CD4-positive, CD25-positive, alpha-beta regulatory T cell (primary cell): ENCODE results near the gene ARFGEF3. TPM values are rescaled to one million over a fixed set of nuclear protein-coding genes. Genes with fewer than 3 reads are reported as not detected.

Source experiments
- ATAC-seq, 2 donors: fragments of 150-1000 bp; cut with Tn5 transposase; one replicate each; pipeline ENCODE4 v1.10.0; 2021; ENCODE audit warnings: low read depth in 2 of 2, moderate number of reproducible peaks in 2 of 2, moderate library complexity in 1 of 2
- DNase-seq, 3 donors: peaks; one replicate each; pipeline versions ENCODE4 v3.0.0 to v3.0.0-alpha.2; 2012 to 2022; ENCODE audit warnings: mixed read lengths in 1 of 3
- H3K27ac ChIP-seq: one replicate; pipeline ENCODE4 v1.7.0; 2013; ENCODE audit warnings: mild to moderate bottlenecking, low read length; ENCODE audit not compliant: insufficient read depth, poor library complexity, severe bottlenecking
- H3K27me3 ChIP-seq: one replicate; pipeline ENCODE4 v1.7.0; 2013; ENCODE audit warnings: low read length; ENCODE audit not compliant: control insufficient read depth, insufficient read depth
- H3K36me3 ChIP-seq: one replicate; pipeline ENCODE4 v1.7.0; 2013; ENCODE audit warnings: mild to moderate bottlenecking, low read length, moderate library complexity; ENCODE audit not compliant: control insufficient read depth, insufficient read depth
- H3K4me1 ChIP-seq: 2 replicates; pipeline ENCODE4 v1.7.0; 2013; ENCODE audit warnings: mild to moderate bottlenecking, low read length; ENCODE audit not compliant: insufficient read depth, control insufficient read depth, poor library complexity, severe bottlenecking
- H3K4me3 ChIP-seq: one replicate; pipeline ENCODE4 v1.7.0; 2013; ENCODE audit warnings: low read depth, mild to moderate bottlenecking, low read length, moderate library complexity
- H3K9me3 ChIP-seq, 2 experiments: 1 replicate in 1 of 2; 2 replicates in 1 of 2; pipeline ENCODE4 v1.7.0; 2013; ENCODE audit warnings: low read length in 2 of 2, mild to moderate bottlenecking in 1 of 2, moderate library complexity in 1 of 2; ENCODE audit not compliant: control insufficient read depth in 2 of 2
- H3K27ac Mint-ChIP-seq, 3 donors: one replicate each; pipeline ENCODE4 v1.8.0; 2020 to 2022; ENCODE audit warnings: mild to moderate bottlenecking in 3 of 3, mixed read lengths in 3 of 3, moderate library complexity in 2 of 3
- H3K27me3 Mint-ChIP-seq: one replicate; pipeline ENCODE4 v1.8.0; 2022; ENCODE audit warnings: mild to moderate bottlenecking, mixed read lengths
- H3K36me3 Mint-ChIP-seq: one replicate; pipeline ENCODE4 v1.8.0; 2020; ENCODE audit warnings: mixed read lengths
- H3K4me1 Mint-ChIP-seq, 4 donors: one replicate each; pipeline ENCODE4 v1.8.0; 2020 to 2022; ENCODE audit warnings: mixed read lengths in 4 of 4, mild to moderate bottlenecking in 1 of 4
- H3K4me3 Mint-ChIP-seq, 4 donors: one replicate each; pipeline ENCODE4 v1.8.0; 2020 to 2022; ENCODE audit warnings: mild to moderate bottlenecking in 4 of 4, mixed read lengths in 4 of 4, moderate library complexity in 3 of 4
- H3K9me3 Mint-ChIP-seq, 7 donors: one replicate each; pipeline ENCODE4 v1.8.0; 2020 to 2022; ENCODE audit warnings: mixed read lengths in 7 of 7, mild to moderate bottlenecking in 3 of 7, moderate library complexity in 2 of 7
- polyA plus RNA-seq, 4 donors: library from polyadenylated mRNA; unstranded; fragments of 300-500 nt; fragmentation: Illumina TruSeq; gene quantifications; one replicate each; pipeline ENCODE4 v1.2.3, GENCODE V29; 2021
- total RNA-seq: library from RNA; stranded (reverse); gene quantifications from one replicate; pipeline ENCODE4 v1.2.3, GENCODE V29; 2022

The ARFGEF3 gene
- total and polyA plus RNA-seq, 5 donors from 2014 or later, result not detected

DNA sequence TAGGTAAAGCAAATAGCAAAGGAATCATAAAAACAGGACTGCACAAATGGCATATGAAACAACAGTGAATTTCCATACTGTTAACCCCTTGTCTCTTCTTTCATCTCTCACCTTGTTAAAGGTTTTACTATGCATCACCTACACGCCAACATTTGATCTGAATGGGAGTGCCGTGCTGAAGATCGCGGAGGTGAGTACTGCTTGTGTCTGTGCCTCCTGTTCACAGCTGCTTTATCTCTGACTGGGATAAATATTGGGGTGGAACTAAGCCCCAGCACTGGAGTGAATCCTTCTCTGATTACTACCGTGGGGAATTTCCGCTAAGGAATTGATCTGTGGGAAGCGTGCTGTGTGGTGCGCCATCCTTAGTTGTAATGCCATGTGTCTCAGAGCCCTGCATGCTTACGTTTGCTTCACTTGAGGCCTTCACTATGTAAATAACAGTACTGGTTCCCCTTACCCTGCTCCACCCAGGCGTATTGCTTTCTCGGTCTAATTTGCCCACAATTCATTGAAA, 68.0 kb downstream of the ARFGEF3 start:
- ATAC-seq (no peak), DNase-seq (no peak)
- Mint-ChIP-seq H3K9me3 (peaks cover 0 to 5% (median 0%) of the 10 kb centered on the region in 7 donors), H3K27me3 (peaks cover 17% of the 10 kb centered on the region), H3K36me3 (no peaks in the 10 kb centered on the region), H3K4me3 (no peak overlapping the region), H3K4me1 (no peaks in the 10 kb centered on the region), H3K27ac (no peak overlapping the region)
- no peak overlapping the region for H3K4me3 ChIP-seq
- H3K36me3 ChIP-seq, result no peaks in the 10 kb centered on the region
- no peaks in the 10 kb centered on the region for H3K4me1 ChIP-seq
- no peak overlapping the region for H3K27ac ChIP-seq
- peaks cover 4% of the 10 kb centered on the region for H3K27me3 ChIP-seq
- H3K9me3 ChIP-seq, result no peaks in the 10 kb centered on the region

DNA sequence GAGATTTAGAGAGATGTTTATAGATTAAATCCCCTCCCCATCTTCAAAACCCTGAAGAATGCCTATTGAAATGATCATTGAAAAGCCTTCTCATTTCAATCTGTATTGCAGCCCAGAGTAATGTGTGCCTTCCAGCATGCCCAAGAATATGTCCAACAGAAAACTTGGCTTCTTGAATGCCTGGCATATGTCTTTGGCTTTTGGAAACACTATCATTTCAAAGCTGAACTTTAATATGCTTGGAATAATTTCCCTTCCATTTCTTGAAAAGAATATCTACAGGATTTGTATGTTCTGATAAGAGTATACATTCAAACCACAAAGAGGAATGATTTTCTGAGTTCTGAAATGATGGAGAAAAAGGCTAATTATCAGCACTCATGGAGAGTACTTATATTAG, 68.5 kb downstream of the ARFGEF3 start:
- no peak overlapping the region for H3K27ac Mint-ChIP-seq
- no peak for ATAC-seq
- peaks cover 17% of the 10 kb centered on the region for H3K27me3 Mint-ChIP-seq

DNA sequence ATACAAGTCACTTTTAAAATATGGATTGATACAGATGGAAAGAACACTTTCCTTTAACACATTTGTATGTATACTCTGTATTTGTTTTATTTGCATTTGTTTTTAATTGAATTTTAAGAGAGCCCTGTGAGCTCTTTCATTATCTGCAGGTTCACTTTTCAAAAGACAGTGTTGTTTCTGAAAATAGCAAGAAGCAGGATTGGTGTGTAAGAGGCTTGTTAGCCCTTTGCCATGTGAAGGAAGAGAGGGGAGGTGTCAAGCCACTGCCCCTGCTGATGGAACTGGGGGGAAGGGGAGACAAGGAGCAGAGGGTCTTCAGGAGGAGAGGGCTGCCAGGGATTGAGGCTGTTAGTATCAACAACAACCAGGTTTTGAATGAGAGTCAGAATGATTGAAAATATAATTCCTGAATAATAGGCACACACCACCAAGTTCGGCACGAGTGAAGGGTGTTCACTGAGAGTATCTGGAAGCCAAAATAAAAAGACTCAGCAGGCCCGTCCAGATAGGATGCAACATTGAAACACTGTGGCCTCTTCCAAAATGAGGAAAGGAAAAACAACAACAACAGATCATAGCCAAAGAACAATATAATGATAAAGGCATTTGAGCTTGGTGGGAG, 69.1 kb downstream of the ARFGEF3 start:
- no peak for ATAC-seq
- no peak overlapping the region for H3K4me3 Mint-ChIP-seq
- H3K9me3 Mint-ChIP-seq, result peaks cover 0 to 5% (median 0%) of the 10 kb centered on the region in 7 donors

More for the DNA sequence above, 68.5 kb downstream of the ARFGEF3 start:
- Histone ChIP-seq H3K4me3 (no peak overlapping the region), H3K9me3 (no peaks in the 10 kb centered on the region), H3K27ac (no peak overlapping the region), H3K36me3 (no peaks in the 10 kb centered on the region), H3K4me1 (no peaks in the 10 kb centered on the region), H3K27me3 (no peaks in the 10 kb centered on the region)
- Mint-ChIP-seq H3K9me3 (peaks cover 0 to 5% (median 0%) of the 10 kb centered on the region in 7 donors), H3K4me3 (no peak overlapping the region), H3K4me1 (no peaks in the 10 kb centered on the region), H3K36me3 (no peaks in the 10 kb centered on the region)
- no peak for DNase-seq

DNA sequence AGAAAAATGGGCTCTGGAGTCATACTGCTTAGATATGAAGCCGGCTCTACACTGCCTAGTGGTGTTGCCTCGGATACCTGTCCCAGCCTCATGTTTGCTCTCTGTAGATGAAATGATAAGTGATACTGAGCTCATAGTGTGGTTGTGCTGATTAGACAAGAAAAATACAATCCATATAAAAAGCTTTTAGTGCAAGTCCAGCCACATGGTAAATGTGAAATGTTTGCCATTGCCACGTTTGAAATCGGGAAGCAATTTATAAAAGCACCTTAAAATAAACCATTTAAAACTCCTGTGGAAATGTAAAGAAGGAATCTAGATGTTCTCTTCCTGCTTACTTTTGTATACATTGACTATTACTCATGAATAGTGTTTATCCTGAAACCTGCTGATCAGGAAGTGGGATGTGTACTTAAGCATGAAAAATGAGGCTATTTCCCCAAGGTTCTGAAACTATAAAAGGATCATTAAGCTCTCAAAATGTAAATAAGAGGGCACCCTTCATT, 69.7 kb downstream of the ARFGEF3 start:
- Mint-ChIP-seq H3K4me3 (no peak overlapping the region), H3K27ac (no peak overlapping the region), H3K4me1 (no peaks in the 10 kb centered on the region), H3K9me3 (peaks cover 0 to 5% (median 0%) of the 10 kb centered on the region in 7 donors), H3K27me3 (peaks cover 17% of the 10 kb centered on the region), H3K36me3 (no peaks in the 10 kb centered on the region)
- Histone ChIP-seq H3K4me1 (no peaks in the 10 kb centered on the region), H3K36me3 (no peaks in the 10 kb centered on the region), H3K27ac (no peak overlapping the region), H3K4me3 (no peak overlapping the region), H3K27me3 (no peaks in the 10 kb centered on the region), H3K9me3 (no peaks in the 10 kb centered on the region)
- ATAC-seq (no peak), DNase-seq (no peak)

More for the DNA sequence above, 69.1 kb downstream of the ARFGEF3 start:
- Mint-ChIP-seq H3K27ac (no peak overlapping the region), H3K36me3 (no peaks in the 10 kb centered on the region), H3K4me1 (no peaks in the 10 kb centered on the region), H3K27me3 (peaks cover 17% of the 10 kb centered on the region)
- H3K36me3 ChIP-seq, result no peaks in the 10 kb centered on the region
- no peaks in the 10 kb centered on the region for H3K4me1 ChIP-seq
- no peaks in the 10 kb centered on the region for H3K9me3 ChIP-seq
- H3K27ac ChIP-seq, result no peak overlapping the region
- H3K27me3 ChIP-seq, result no peaks in the 10 kb centered on the region
- H3K4me3 ChIP-seq, result no peak overlapping the region
- DNase-seq, result no peak

DNA sequence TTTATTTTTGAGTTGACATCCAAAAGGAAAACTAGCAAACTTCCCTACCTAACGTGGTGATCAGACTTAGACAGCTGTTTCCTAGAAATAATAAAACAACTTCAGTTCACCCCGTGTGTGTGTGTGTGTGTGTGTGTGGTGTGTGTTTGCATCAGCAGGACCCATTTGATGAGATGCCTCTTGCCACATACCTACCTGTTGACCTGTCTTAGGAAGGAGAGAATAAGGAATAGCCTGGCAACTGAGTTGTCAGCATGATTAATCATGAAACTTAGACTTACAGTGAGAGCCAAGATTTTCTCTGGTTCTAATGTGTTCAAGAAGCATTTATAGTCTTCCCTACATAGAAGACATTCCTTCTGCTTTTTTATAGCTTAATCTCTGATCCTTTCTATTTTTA, 72.6 kb downstream of the ARFGEF3 start:
- H3K4me1 ChIP-seq, result no peaks in the 10 kb centered on the region
- no peak overlapping the region for H3K4me3 ChIP-seq
- Mint-ChIP-seq H3K27ac (no peak overlapping the region), H3K4me3 (no peak overlapping the region), H3K36me3 (no peaks in the 10 kb centered on the region), H3K9me3 (peaks cover 0 to 2% (median 0%) of the 10 kb centered on the region in 7 donors), H3K27me3 (peaks cover 17% of the 10 kb centered on the region), H3K4me1 (no peaks in the 10 kb centered on the region)
- ATAC-seq (no peak), DNase-seq (no peak)
- no peaks in the 10 kb centered on the region for H3K27me3 ChIP-seq
- H3K27ac ChIP-seq, result no peak overlapping the region
- H3K36me3 ChIP-seq, result no peaks in the 10 kb centered on the region
- H3K9me3 ChIP-seq, result no peaks in the 10 kb centered on the region

DNA sequence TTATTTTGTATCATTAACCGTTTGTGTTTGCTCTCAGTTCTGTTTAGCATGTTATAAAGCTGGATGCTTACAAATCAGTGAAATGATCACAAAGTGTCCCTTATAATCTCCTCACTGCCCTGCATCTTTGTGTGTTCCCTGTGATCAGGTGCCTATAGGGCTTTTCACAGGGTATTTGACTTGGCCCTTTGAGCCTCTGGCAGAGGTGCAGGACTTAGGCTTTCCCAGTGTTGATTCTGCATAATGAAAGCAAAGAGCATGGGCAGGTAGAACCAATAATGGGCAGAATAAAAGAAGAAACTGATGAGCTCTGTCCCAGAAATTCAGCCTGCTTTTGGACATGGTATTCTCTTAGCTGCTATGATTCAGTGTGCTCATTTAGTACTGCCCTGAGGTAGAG, 73.5 kb downstream of the ARFGEF3 start:
- ATAC-seq, result no peak
- Mint-ChIP-seq H3K9me3 (no peaks in the 10 kb centered on the region), H3K4me1 (no peaks in the 10 kb centered on the region)

DNA sequence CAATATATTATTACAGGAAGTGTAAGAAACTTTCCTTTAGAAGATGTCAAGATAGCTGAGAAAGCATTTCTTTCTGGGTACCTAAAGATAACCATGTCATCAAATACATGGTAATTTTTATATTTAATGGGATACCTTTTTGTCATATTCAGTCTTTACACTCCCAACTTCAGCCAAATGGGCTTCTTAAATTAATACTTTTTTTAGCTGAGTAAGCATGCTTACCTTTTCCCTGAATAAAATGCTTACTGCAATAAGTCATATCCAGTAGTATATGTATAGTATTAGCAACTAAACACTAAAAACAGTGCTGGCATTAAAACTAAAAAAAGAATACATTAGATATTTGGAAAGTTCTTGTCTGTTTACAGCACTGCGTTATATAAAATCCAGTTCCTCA, 74.0 kb downstream of the ARFGEF3 start:
- no peaks in the 10 kb centered on the region for H3K36me3 ChIP-seq
- H3K4me1 Mint-ChIP-seq, result no peaks in the 10 kb centered on the region
- no peaks in the 10 kb centered on the region for H3K9me3 Mint-ChIP-seq
- no peak overlapping the region for H3K27ac ChIP-seq
- H3K9me3 ChIP-seq, result no peaks in the 10 kb centered on the region
- DNase-seq, result no peak
- no peak for ATAC-seq
- H3K27ac Mint-ChIP-seq, result no peak overlapping the region
- peaks cover 15% of the 10 kb centered on the region for H3K27me3 Mint-ChIP-seq
- H3K36me3 Mint-ChIP-seq, result no peaks in the 10 kb centered on the region
- H3K27me3 ChIP-seq, result no peaks in the 10 kb centered on the region
- no peak overlapping the region for H3K4me3 ChIP-seq
- H3K4me1 ChIP-seq, result no peaks in the 10 kb centered on the region
- H3K4me3 Mint-ChIP-seq, result no peak overlapping the region

More for the DNA sequence above, 73.5 kb downstream of the ARFGEF3 start:
- Mint-ChIP-seq H3K4me3 (no peak overlapping the region), H3K36me3 (no peaks in the 10 kb centered on the region), H3K27ac (no peak overlapping the region), H3K27me3 (peaks cover 17% of the 10 kb centered on the region)
- H3K27ac ChIP-seq, result no peak overlapping the region
- no peaks in the 10 kb centered on the region for H3K9me3 ChIP-seq
- no peaks in the 10 kb centered on the region for H3K4me1 ChIP-seq
- H3K27me3 ChIP-seq, result no peaks in the 10 kb centered on the region
- H3K4me3 ChIP-seq, result no peak overlapping the region
- no peak for DNase-seq
- no peaks in the 10 kb centered on the region for H3K36me3 ChIP-seq

DNA sequence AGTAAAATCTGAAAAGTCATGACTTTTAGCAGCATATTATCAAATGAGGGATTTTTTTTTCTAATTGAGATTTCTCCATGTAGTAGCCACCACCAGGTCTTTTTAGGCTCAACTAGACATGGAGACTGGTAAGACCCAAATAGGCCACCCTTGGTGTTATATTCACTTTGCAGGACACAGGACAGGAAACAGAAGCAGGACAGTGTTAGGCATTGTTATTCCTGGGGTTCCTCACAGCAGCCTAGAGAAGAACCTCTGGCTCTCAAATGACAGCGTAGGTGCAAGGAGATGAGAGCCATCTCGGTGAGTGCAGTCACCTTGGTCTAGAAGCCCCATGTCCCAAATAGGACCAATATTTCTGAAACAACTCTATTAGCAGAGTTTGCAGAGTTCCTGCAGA, 75.7 kb downstream of the ARFGEF3 start:
- DNase-seq, result no peak

More for the DNA sequence above, 75.7 kb downstream of the ARFGEF3 start:
- H3K4me1 Mint-ChIP-seq, result no peaks in the 10 kb centered on the region
- no peaks in the 10 kb centered on the region for H3K36me3 Mint-ChIP-seq
- Histone ChIP-seq H3K4me3 (no peak overlapping the region), H3K4me1 (no peaks in the 10 kb centered on the region), H3K9me3 (no peaks in the 10 kb centered on the region), H3K36me3 (no peaks in the 10 kb centered on the region), H3K27me3 (no peaks in the 10 kb centered on the region), H3K27ac (no peak overlapping the region)
- no peak for ATAC-seq
- H3K4me3 Mint-ChIP-seq, result no peak overlapping the region
- no peaks in the 10 kb centered on the region for H3K9me3 Mint-ChIP-seq
- no peak overlapping the region for H3K27ac Mint-ChIP-seq
- H3K27me3 Mint-ChIP-seq, result peaks cover 14% of the 10 kb centered on the region
